ENCODE measurements around the gene NCAM1.

NCAM1 gene

GRCh38 chr11:113023228-113023627, 62.0 kb downstream of the NCAM1 start:
- peaks cover 4% of the 10 kb centered on the region for H3K27me3 ChIP-seq (ENCODE audit: insufficient read depth, low read length, poor library complexity)

DNA sequence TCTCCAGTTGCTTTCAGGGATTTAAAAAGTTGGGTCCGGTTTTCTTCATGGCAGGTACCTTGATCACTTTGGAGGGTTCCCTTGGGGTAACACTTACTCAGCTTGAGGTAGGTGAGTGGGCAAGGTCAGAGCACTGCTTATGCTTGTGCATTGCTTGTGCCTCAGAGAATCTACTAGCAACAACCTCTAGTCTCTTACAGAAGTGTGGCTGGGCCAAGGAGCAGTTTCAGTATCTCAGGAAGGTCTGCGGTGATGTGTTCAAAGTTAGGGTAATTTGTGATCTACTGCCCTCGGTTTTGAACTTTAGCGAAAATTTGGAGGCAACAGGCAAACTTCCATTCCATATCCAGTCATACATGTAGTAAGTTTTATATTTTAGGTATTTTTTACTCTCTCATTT, 62.8 kb downstream of the NCAM1 start:
- no peak for ATAC-seq (ENCODE audit: insufficient read depth, low read depth)
- Histone ChIP-seq H3K27me3 (ENCODE audit: insufficient read depth, low read length, poor library complexity) (peaks cover 4% of the 10 kb centered on the region), H2AFZ (ENCODE audit: low read depth, low read length) (no peak overlapping the region), H3K4me1 (ENCODE audit: insufficient read depth, low read length) (no peaks in the 10 kb centered on the region), H3K36me3 (ENCODE audit: insufficient read depth, low read length) (no peaks in the 10 kb centered on the region), H3K9me3 (ENCODE audit: insufficient read depth, low read length, severe bottlenecking) (no peaks in the 10 kb centered on the region), H3K27ac (ENCODE audit: low read length) (no peak overlapping the region), H3K79me2 (ENCODE audit: insufficient read depth, low read length) (no peaks in the 10 kb centered on the region), H4K20me1 (ENCODE audit: insufficient read depth, low read length) (no peaks in the 10 kb centered on the region), H3K4me3 (ENCODE audit: low read depth in 1 of 2, low read length in 2 of 2) (no peak overlapping the region), H3K4me2 (ENCODE audit: insufficient read depth, low read length) (no peak overlapping the region), H3K9ac (ENCODE audit: low read depth, low read length) (no peak overlapping the region)
- no peak for DNase-seq
- no peak for TF ChIP-seq EZH2 (IDR thresholded peaks at IDR 0.05; ENCODE audit: borderline replicate concordance, low read depth, low read length, severe bottlenecking)
- TF ChIP-seq, protein P1, sequence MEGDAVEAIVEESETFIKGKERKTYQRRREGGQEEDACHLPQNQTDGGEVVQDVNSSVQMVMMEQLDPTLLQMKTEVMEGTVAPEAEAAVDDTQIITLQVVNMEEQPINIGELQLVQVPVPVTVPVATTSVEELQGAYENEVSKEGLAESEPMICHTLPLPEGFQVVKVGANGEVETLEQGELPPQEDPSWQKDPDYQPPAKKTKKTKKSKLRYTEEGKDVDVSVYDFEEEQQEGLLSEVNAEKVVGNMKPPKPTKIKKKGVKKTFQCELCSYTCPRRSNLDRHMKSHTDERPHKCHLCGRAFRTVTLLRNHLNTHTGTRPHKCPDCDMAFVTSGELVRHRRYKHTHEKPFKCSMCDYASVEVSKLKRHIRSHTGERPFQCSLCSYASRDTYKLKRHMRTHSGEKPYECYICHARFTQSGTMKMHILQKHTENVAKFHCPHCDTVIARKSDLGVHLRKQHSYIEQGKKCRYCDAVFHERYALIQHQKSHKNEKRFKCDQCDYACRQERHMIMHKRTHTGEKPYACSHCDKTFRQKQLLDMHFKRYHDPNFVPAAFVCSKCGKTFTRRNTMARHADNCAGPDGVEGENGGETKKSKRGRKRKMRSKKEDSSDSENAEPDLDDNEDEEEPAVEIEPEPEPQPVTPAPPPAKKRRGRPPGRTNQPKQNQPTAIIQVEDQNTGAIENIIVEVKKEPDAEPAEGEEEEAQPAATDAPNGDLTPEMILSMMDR (IDR thresholded peaks at IDR 0.05; ENCODE audit: borderline replicate concordance, extremely low read depth, low read length, poor library complexity, severe bottlenecking) = no peak

More at GRCh38 chr11:113023228-113023627, 62.0 kb downstream of the NCAM1 start:
- Histone ChIP-seq H3K27ac (ENCODE audit: low read length) (no peak overlapping the region), H3K36me3 (ENCODE audit: insufficient read depth, low read length) (no peaks in the 10 kb centered on the region), H3K4me3 (ENCODE audit: low read depth in 1 of 2, low read length in 2 of 2) (no peak overlapping the region), H3K79me2 (ENCODE audit: insufficient read depth, low read length) (no peaks in the 10 kb centered on the region), H3K4me1 (ENCODE audit: insufficient read depth, low read length) (no peaks in the 10 kb centered on the region), H3K4me2 (ENCODE audit: insufficient read depth, low read length) (no peak overlapping the region), H2AFZ (ENCODE audit: low read depth, low read length) (no peak overlapping the region), H4K20me1 (ENCODE audit: insufficient read depth, low read length) (no peaks in the 10 kb centered on the region), H3K9ac (ENCODE audit: low read depth, low read length) (no peak overlapping the region), H3K9me3 (ENCODE audit: insufficient read depth, low read length, severe bottlenecking) (no peaks in the 10 kb centered on the region)
- TF ChIP-seq EZH2 (IDR thresholded peaks at IDR 0.05; ENCODE audit: borderline replicate concordance, low read depth, low read length, severe bottlenecking) = no peak
- TF ChIP-seq, protein P1 (IDR thresholded peaks at IDR 0.05; ENCODE audit: borderline replicate concordance, extremely low read depth, low read length, poor library complexity, severe bottlenecking) = no peak
- ATAC-seq (ENCODE audit: insufficient read depth, low read depth) (no peak), DNase-seq (no peak)

GRCh38 chr11:113026778-113027177, 65.6 kb downstream of the NCAM1 start:
- H4K20me1 ChIP-seq (ENCODE audit: insufficient read depth, low read length) = no peaks in the 10 kb centered on the region
- H3K36me3 ChIP-seq (ENCODE audit: insufficient read depth, low read length) = no peaks in the 10 kb centered on the region
- no peak for TF ChIP-seq EZH2 (IDR thresholded peaks at IDR 0.05; ENCODE audit: borderline replicate concordance, low read depth, low read length, severe bottlenecking)
- TF ChIP-seq, protein P1 (IDR thresholded peaks at IDR 0.05; ENCODE audit: borderline replicate concordance, extremely low read depth, low read length, poor library complexity, severe bottlenecking) = no peak
- H3K27ac ChIP-seq (ENCODE audit: low read length) = no peak overlapping the region
- H3K9me3 ChIP-seq (ENCODE audit: insufficient read depth, low read length, severe bottlenecking) = no peaks in the 10 kb centered on the region
- H3K4me1 ChIP-seq (ENCODE audit: insufficient read depth, low read length) = no peaks in the 10 kb centered on the region
- DNase-seq = no peak
- no peaks in the 10 kb centered on the region for H3K27me3 ChIP-seq (ENCODE audit: insufficient read depth, low read length, poor library complexity)
- H3K4me3 ChIP-seq (ENCODE audit: low read depth in 1 of 2, low read length in 2 of 2) = no peak overlapping the region
- ATAC-seq (ENCODE audit: insufficient read depth, low read depth) = no peak
- H3K79me2 ChIP-seq (ENCODE audit: insufficient read depth, low read length) = no peaks in the 10 kb centered on the region
- H3K9ac ChIP-seq (ENCODE audit: low read depth, low read length) = no peak overlapping the region
- no peak overlapping the region for H3K4me2 ChIP-seq (ENCODE audit: insufficient read depth, low read length)
- H2AFZ ChIP-seq (ENCODE audit: low read depth, low read length) = no peak overlapping the region

GRCh38 chr11:113034576-113034975, 73.4 kb downstream of the NCAM1 start:
- no peaks in the 10 kb centered on the region for H3K9me3 ChIP-seq (ENCODE audit: insufficient read depth, low read length, severe bottlenecking)
- H3K9ac ChIP-seq (ENCODE audit: low read depth, low read length) = no peak overlapping the region
- no peak overlapping the region for H2AFZ ChIP-seq (ENCODE audit: low read depth, low read length)
- no peak overlapping the region for H3K4me2 ChIP-seq (ENCODE audit: insufficient read depth, low read length)
- no peaks in the 10 kb centered on the region for H3K4me1 ChIP-seq (ENCODE audit: insufficient read depth, low read length)
- H4K20me1 ChIP-seq (ENCODE audit: insufficient read depth, low read length) = no peaks in the 10 kb centered on the region
- H3K36me3 ChIP-seq (ENCODE audit: insufficient read depth, low read length) = no peaks in the 10 kb centered on the region
- no peak overlapping the region for H3K27ac ChIP-seq (ENCODE audit: low read length)
- H3K4me3 ChIP-seq (ENCODE audit: low read depth in 1 of 2, low read length in 2 of 2) = no peak overlapping the region
- ATAC-seq (ENCODE audit: insufficient read depth, low read depth) = no peak
- no peaks in the 10 kb centered on the region for H3K27me3 ChIP-seq (ENCODE audit: insufficient read depth, low read length, poor library complexity)
- no peak for DNase-seq
- H3K79me2 ChIP-seq (ENCODE audit: insufficient read depth, low read length) = no peaks in the 10 kb centered on the region
- TF ChIP-seq, protein P1 (IDR thresholded peaks at IDR 0.05; ENCODE audit: borderline replicate concordance, extremely low read depth, low read length, poor library complexity, severe bottlenecking) = no peak
- TF ChIP-seq EZH2 (IDR thresholded peaks at IDR 0.05; ENCODE audit: borderline replicate concordance, low read depth, low read length, severe bottlenecking) = no peak
